PFSK-1 (cell line): ENCODE data around the gene LGALS14.

Experiments used
- FOXP2 ChIP-seq: optimal IDR thresholded peaks from 2 replicates; pipeline ENCODE3; 2011; ENCODE audit warnings: borderline replicate concordance, control low read depth, inconsistent platforms; ENCODE audit not compliant: insufficient read depth; ENCODE audit errors: extremely low read length, extremely low read depth
- POLR2AphosphoS5 ChIP-seq: IDR thresholded peaks from 2 replicates; pipeline ENCODE4 v1.6.1; 2012; ENCODE audit warnings: low read depth, mild to moderate bottlenecking, control low read depth, low read length, moderate library complexity
- SIN3A ChIP-seq: IDR thresholded peaks from 2 replicates; pipeline ENCODE4 v1.6.1; 2012; ENCODE audit warnings: mild to moderate bottlenecking, low read length, moderate library complexity, borderline replicate concordance; ENCODE audit not compliant: insufficient read depth
- TAF1 ChIP-seq: IDR thresholded peaks from 2 replicates; pipeline ENCODE4 v1.6.1; 2012; ENCODE audit warnings: low read length, control low read depth, borderline replicate concordance; ENCODE audit not compliant: insufficient read depth
- TF ChIP-seq, protein P1 (sequence below), 2 experiments: IDR thresholded peaks; 2 replicates each; pipeline versions ENCODE4 v1.6.1 to v1.8.0; 2011 to 2012; ENCODE audit warnings: low read depth in 2 of 2, low read length in 2 of 2, control low read depth in 1 of 2, inconsistent platforms in 1 of 2, mild to moderate bottlenecking in 1 of 2, moderate library complexity in 1 of 2; ENCODE audit not compliant: insufficient read depth in 1 of 2

DNA sequence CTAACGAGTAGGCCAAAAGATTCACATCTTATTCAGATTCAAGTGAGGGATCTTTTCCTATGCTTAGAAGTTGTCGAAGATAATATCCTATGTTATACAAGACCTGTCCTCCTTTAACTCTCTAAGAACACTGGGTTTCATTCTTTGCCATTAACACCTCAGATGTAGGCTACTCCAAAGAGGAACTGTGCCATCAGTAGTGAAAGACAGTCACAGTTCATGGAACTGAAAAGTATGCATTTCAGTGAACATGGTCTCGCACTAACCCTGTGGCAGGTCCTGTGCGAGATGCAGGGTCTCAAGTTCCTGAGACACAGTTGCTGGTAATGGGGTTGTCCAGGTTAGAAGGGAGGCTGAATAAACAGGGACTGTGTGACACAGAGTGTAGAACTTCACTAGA lies 44.5 kb upstream of the LGALS14 start:
- no peak for TF ChIP-seq POLR2AphosphoS5
- TF ChIP-seq, protein P1, sequence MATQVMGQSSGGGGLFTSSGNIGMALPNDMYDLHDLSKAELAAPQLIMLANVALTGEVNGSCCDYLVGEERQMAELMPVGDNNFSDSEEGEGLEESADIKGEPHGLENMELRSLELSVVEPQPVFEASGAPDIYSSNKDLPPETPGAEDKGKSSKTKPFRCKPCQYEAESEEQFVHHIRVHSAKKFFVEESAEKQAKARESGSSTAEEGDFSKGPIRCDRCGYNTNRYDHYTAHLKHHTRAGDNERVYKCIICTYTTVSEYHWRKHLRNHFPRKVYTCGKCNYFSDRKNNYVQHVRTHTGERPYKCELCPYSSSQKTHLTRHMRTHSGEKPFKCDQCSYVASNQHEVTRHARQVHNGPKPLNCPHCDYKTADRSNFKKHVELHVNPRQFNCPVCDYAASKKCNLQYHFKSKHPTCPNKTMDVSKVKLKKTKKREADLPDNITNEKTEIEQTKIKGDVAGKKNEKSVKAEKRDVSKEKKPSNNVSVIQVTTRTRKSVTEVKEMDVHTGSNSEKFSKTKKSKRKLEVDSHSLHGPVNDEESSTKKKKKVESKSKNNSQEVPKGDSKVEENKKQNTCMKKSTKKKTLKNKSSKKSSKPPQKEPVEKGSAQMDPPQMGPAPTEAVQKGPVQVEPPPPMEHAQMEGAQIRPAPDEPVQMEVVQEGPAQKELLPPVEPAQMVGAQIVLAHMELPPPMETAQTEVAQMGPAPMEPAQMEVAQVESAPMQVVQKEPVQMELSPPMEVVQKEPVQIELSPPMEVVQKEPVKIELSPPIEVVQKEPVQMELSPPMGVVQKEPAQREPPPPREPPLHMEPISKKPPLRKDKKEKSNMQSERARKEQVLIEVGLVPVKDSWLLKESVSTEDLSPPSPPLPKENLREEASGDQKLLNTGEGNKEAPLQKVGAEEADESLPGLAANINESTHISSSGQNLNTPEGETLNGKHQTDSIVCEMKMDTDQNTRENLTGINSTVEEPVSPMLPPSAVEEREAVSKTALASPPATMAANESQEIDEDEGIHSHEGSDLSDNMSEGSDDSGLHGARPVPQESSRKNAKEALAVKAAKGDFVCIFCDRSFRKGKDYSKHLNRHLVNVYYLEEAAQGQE (IDR thresholded peaks at IDR 0.05; ENCODE audit: insufficient read depth in 1 of 2, low read depth in 2 of 2, low read length in 2 of 2): no peak
- no peak for TF ChIP-seq TAF1
- no peak for TF ChIP-seq FOXP2
- TF ChIP-seq SIN3A: no peak
